ENCODE measurements around the gene FSTL3.

GRCh38 chr19:687569-688166 is 11.5 kb downstream of the FSTL3 start:
- TF ChIP-seq CTCF (IDR thresholded peaks at IDR 0.05) (no peak), POLR2AphosphoS5 (IDR thresholded peaks at IDR 0.05; ENCODE audit: low read depth, low read length) (no peak), TCF7L2 (IDR thresholded peaks at IDR 0.05; ENCODE audit: low read depth, low read length) (no peak)

Measured in Panc1 (cell line).